ENCODE data around the gene CBX7. TPM values are rescaled to one million over a fixed set of nuclear protein-coding genes. Genes with fewer than 3 reads are reported as not detected.

The CBX7 gene
- total and polyA plus RNA-seq, 4 donors: 2.2 to 21.8 (median 14.9) TPM

DNA sequence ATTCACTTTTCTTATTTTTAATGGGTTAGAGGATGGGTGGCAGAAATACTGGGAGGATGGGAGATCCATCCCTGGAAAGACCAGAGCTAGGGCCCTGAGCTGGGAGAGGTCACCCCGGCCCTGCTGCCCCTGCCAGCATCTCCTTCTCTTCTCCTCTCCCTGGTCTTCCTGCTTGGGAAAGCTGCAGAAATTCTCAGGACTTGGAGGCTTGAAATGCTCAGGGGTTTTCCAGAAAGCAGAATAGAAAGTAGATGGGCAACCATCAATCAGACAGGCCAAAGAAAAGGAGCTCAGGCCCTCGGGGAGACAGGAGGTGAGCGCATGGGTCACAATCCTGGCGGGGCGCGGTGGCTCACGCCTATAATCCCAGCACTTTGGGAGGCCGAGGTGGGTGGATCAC is 53.9 kb downstream of the CBX7 start:
- H3K27me3 ChIP-seq (ENCODE audit: control insufficient read depth in 4 of 4, insufficient read depth in 4 of 4, low read length in 3 of 4): no peaks in the 10 kb centered on the region
- H3K4me1 ChIP-seq (ENCODE audit: control insufficient read depth in 4 of 4, insufficient read depth in 4 of 4, low read length in 3 of 4): peaks cover 0 to 2% (median 0%) of the 10 kb centered on the region in 4 donors
- H3K4me3 ChIP-seq (ENCODE audit: low read depth in 1 of 3, low read length in 3 of 3): no peak overlapping the region
- DNase-seq (ENCODE audit: low spot score): no peak
- no peak overlapping the region for H3K9ac ChIP-seq (ENCODE audit: low read depth in 1 of 2, low read length in 2 of 2)
- H3K36me3 ChIP-seq (ENCODE audit: control insufficient read depth in 4 of 4, insufficient read depth in 3 of 4, low read depth in 1 of 4, low read length in 3 of 4): no peaks in the 10 kb centered on the region
- no peaks in the 10 kb centered on the region for H3K9me3 ChIP-seq (ENCODE audit: control insufficient read depth in 4 of 4, low read length in 3 of 4)
- 81% methylated on average over 8 of the region's 8 CpGs for WGBS
- no peak for TF ChIP-seq YY1 (IDR thresholded peaks at IDR 0.05)
- no peak overlapping the region for H3K27ac ChIP-seq (ENCODE audit: low read depth in 1 of 2, low read length in 2 of 2)

DNA sequence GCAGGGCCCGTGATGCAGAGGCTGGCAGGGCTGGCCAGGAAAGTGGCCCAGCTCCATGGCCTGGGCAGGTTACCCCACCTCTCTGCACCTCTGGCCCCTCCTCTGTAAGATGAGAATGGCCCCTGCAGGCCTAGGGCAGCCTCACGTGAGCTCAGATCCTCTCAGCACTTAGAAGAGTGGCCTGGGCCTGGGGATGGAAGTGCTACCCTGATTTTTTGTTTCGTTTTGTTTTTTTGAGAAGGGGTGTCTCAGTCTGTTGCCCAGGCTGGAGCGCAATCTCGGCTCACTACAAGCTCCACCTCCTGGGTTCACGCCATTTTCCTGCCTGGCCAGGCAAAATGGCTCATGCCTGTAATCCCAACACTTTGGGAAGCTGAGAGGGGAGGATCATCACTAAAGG is 54.5 kb downstream of the CBX7 start:
- Histone ChIP-seq H3K4me1 (ENCODE audit: control insufficient read depth in 4 of 4, insufficient read depth in 4 of 4, low read length in 3 of 4) (peaks cover 0 to 2% (median 0%) of the 10 kb centered on the region in 4 donors), H3K4me3 (ENCODE audit: low read depth in 1 of 3, low read length in 3 of 3) (no peak overlapping the region), H3K9me3 (ENCODE audit: control insufficient read depth in 4 of 4, low read length in 3 of 4) (no peaks in the 10 kb centered on the region), H3K27me3 (ENCODE audit: control insufficient read depth in 4 of 4, insufficient read depth in 4 of 4, low read length in 3 of 4) (no peaks in the 10 kb centered on the region), H3K36me3 (ENCODE audit: control insufficient read depth in 4 of 4, insufficient read depth in 3 of 4, low read depth in 1 of 4, low read length in 3 of 4) (no peaks in the 10 kb centered on the region), H3K9ac (ENCODE audit: low read depth in 1 of 2, low read length in 2 of 2) (no peak overlapping the region), H3K27ac (ENCODE audit: low read depth in 1 of 2, low read length in 2 of 2) (no peak overlapping the region)
- DNase-seq (ENCODE audit: low spot score): no peak
- TF ChIP-seq YY1 (IDR thresholded peaks at IDR 0.05) (no peak), RAD21 (IDR thresholded peaks at IDR 0.05) (no peak)
- TF ChIP-seq, protein P1, sequence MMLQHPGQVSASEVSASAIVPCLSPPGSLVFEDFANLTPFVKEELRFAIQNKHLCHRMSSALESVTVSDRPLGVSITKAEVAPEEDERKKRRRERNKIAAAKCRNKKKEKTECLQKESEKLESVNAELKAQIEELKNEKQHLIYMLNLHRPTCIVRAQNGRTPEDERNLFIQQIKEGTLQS (IDR thresholded peaks at IDR 0.05): no peak
- WGBS: 82% methylated on average over 6 of the region's 6 CpGs

DNA sequence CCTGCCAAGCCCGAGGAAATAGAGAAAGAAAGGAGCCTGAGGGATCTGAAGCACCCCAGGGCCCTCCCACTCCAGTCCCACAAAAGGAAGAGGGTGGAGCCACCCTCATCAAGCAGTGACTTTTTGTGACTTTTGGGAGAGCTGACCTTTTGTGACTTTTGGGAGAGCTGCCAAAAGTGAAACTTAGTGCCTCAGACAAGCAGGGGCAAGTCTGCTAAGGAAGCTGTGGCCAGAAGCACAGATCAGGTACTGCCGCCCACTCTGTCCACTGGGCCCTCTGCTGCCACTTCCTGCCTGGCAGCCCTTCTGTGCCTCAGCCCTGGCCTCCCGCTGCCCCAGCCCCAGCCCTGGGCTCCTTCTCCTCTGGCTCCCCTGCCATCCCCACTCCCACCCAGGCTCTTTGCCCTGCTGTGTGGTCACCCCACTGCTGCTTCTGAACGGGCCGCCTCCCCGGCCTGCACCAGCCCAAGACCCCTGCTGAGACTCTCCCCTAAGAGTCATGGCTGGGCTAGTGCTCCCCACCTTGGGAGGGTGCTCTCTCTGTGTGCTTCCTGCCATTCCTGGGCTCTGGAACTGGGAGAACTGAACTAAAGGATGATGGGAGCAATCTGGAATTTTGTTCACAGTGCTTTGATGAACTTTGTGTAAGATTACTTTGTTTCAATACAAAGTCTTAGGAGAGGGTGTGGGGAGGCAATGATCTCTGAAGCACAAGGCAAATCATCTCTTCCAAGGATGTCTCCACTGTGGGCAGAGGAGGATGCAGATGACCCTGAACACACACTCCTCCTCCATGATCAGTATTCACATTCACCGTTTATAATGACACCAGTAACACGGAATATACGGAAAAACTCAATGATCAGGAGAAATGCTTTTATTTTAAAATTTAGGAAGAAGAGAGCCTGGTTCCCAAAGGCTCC is 55.1 kb downstream of the CBX7 start, which contains the start of gene APOBEC3H:
APOBEC3H (plus strand) TSS at position 147 of the 923 bp plus-strand sequence. CDS start 3,035 bp downstream, outside the sequence.
- Histone ChIP-seq H3K27me3 (ENCODE audit: control insufficient read depth in 4 of 4, insufficient read depth in 4 of 4, low read length in 3 of 4) (no peaks in the 10 kb centered on the region), H3K4me3 (ENCODE audit: low read depth in 1 of 3, low read length in 3 of 3) (no peak within 1 kb of the TSS), H3K9ac (ENCODE audit: low read depth in 1 of 2, low read length in 2 of 2) (no peak within 1 kb of the TSS), H3K27ac (ENCODE audit: low read depth in 1 of 2, low read length in 2 of 2) (no peak within 1 kb of the TSS), H3K36me3 (ENCODE audit: control insufficient read depth in 4 of 4, insufficient read depth in 3 of 4, low read depth in 1 of 4, low read length in 3 of 4) (no peaks in the 10 kb centered on the region), H3K9me3 (ENCODE audit: control insufficient read depth in 4 of 4, low read length in 3 of 4) (no peaks in the 10 kb centered on the region), H3K4me1 (ENCODE audit: control insufficient read depth in 4 of 4, insufficient read depth in 4 of 4, low read length in 3 of 4) (peaks cover 0 to 2% (median 0%) of the 10 kb centered on the region in 4 donors)
- WGBS: 69% methylated on average over 9 of the region's 9 CpGs
- no peak for DNase-seq (ENCODE audit: low spot score)
- TF ChIP-seq, protein P2, sequence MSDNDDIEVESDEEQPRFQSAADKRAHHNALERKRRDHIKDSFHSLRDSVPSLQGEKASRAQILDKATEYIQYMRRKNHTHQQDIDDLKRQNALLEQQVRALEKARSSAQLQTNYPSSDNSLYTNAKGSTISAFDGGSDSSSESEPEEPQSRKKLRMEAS (IDR thresholded peaks at IDR 0.05): no peak
- TF ChIP-seq JUND (IDR thresholded peaks at IDR 0.05): no peak
- TF ChIP-seq RXRA (IDR thresholded peaks at IDR 0.05): no peak
- TF ChIP-seq GABPA (IDR thresholded peaks at IDR 0.05 in 1 of 2, conservative IDR thresholded peaks at IDR 0.05 in 1 of 2): no peak
- no peak for TF ChIP-seq SP1 (IDR thresholded peaks at IDR 0.05)
- no peak for TF ChIP-seq FOXA2 (IDR thresholded peaks at IDR 0.05)
- TF ChIP-seq, protein P3, sequence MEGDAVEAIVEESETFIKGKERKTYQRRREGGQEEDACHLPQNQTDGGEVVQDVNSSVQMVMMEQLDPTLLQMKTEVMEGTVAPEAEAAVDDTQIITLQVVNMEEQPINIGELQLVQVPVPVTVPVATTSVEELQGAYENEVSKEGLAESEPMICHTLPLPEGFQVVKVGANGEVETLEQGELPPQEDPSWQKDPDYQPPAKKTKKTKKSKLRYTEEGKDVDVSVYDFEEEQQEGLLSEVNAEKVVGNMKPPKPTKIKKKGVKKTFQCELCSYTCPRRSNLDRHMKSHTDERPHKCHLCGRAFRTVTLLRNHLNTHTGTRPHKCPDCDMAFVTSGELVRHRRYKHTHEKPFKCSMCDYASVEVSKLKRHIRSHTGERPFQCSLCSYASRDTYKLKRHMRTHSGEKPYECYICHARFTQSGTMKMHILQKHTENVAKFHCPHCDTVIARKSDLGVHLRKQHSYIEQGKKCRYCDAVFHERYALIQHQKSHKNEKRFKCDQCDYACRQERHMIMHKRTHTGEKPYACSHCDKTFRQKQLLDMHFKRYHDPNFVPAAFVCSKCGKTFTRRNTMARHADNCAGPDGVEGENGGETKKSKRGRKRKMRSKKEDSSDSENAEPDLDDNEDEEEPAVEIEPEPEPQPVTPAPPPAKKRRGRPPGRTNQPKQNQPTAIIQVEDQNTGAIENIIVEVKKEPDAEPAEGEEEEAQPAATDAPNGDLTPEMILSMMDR (IDR thresholded peaks at IDR 0.05; ENCODE audit: low read depth, low read length, missing input control): no peak
- no peak for TF ChIP-seq NR2F2 (IDR thresholded peaks at IDR 0.05)
- no peak for TF ChIP-seq RAD21 (IDR thresholded peaks at IDR 0.05)
- TF ChIP-seq, protein P4, sequence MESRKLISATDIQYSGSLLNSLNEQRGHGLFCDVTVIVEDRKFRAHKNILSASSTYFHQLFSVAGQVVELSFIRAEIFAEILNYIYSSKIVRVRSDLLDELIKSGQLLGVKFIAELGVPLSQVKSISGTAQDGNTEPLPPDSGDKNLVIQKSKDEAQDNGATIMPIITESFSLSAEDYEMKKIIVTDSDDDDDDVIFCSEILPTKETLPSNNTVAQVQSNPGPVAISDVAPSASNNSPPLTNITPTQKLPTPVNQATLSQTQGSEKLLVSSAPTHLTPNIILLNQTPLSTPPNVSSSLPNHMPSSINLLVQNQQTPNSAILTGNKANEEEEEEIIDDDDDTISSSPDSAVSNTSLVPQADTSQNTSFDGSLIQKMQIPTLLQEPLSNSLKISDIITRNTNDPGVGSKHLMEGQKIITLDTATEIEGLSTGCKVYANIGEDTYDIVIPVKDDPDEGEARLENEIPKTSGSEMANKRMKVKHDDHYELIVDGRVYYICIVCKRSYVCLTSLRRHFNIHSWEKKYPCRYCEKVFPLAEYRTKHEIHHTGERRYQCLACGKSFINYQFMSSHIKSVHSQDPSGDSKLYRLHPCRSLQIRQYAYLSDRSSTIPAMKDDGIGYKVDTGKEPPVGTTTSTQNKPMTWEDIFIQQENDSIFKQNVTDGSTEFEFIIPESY (IDR thresholded peaks at IDR 0.05): no peak
- no peak for TF ChIP-seq FOXA1 (IDR thresholded peaks at IDR 0.05)
- TF ChIP-seq, protein P5, sequence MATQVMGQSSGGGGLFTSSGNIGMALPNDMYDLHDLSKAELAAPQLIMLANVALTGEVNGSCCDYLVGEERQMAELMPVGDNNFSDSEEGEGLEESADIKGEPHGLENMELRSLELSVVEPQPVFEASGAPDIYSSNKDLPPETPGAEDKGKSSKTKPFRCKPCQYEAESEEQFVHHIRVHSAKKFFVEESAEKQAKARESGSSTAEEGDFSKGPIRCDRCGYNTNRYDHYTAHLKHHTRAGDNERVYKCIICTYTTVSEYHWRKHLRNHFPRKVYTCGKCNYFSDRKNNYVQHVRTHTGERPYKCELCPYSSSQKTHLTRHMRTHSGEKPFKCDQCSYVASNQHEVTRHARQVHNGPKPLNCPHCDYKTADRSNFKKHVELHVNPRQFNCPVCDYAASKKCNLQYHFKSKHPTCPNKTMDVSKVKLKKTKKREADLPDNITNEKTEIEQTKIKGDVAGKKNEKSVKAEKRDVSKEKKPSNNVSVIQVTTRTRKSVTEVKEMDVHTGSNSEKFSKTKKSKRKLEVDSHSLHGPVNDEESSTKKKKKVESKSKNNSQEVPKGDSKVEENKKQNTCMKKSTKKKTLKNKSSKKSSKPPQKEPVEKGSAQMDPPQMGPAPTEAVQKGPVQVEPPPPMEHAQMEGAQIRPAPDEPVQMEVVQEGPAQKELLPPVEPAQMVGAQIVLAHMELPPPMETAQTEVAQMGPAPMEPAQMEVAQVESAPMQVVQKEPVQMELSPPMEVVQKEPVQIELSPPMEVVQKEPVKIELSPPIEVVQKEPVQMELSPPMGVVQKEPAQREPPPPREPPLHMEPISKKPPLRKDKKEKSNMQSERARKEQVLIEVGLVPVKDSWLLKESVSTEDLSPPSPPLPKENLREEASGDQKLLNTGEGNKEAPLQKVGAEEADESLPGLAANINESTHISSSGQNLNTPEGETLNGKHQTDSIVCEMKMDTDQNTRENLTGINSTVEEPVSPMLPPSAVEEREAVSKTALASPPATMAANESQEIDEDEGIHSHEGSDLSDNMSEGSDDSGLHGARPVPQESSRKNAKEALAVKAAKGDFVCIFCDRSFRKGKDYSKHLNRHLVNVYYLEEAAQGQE (IDR thresholded peaks at IDR 0.05): no peak
- no peak for TF ChIP-seq TAF1 (conservative IDR thresholded peaks at IDR 0.05)
- TF ChIP-seq HNF4G (IDR thresholded peaks at IDR 0.05): no peak
- TF ChIP-seq, protein P1 (IDR thresholded peaks at IDR 0.05): no peak
- no peak for TF ChIP-seq HNF4A (conservative IDR thresholded peaks at IDR 0.05)
- no peak for TF ChIP-seq EGR1 (IDR thresholded peaks at IDR 0.05; ENCODE audit: low read depth in 2 of 2)
- TF ChIP-seq YY1 (IDR thresholded peaks at IDR 0.05): no peak
